ENCODE results near the gene TNFRSF17. TPM values are rescaled to one million over a fixed set of nuclear protein-coding genes. Genes with fewer than 3 reads are reported as not detected.
"Not testable (repeated sequence)": the region's sequence is repeated elsewhere in the genome, so short reads cannot be mapped to it uniquely, and the experiment has no call there.

Gene TNFRSF17
- total RNA-seq, 2 donors from 2014 or later = not detected

DNA sequence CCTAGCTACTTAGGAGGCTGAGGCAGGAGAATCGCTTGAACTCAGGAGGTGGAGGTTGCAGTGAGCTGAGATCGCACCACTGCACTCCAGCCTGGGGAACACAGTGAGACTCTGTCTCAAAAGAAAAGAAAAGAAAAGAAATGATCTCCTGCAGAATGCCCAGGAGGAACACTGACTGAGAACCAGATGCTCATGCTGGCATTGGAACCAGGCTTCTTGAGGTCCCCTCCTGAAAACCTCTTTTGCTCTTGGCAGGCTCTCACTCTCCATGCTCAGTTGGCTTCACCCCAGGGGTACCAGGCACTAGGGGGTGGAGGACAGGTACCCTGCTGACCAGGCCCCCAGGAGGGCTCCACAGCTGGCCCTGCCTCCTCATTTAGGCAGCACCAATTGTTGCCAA, 8.5 kb upstream of the TNFRSF17 start:
- no peak overlapping the region for H3K27ac Mint-ChIP-seq

DNA sequence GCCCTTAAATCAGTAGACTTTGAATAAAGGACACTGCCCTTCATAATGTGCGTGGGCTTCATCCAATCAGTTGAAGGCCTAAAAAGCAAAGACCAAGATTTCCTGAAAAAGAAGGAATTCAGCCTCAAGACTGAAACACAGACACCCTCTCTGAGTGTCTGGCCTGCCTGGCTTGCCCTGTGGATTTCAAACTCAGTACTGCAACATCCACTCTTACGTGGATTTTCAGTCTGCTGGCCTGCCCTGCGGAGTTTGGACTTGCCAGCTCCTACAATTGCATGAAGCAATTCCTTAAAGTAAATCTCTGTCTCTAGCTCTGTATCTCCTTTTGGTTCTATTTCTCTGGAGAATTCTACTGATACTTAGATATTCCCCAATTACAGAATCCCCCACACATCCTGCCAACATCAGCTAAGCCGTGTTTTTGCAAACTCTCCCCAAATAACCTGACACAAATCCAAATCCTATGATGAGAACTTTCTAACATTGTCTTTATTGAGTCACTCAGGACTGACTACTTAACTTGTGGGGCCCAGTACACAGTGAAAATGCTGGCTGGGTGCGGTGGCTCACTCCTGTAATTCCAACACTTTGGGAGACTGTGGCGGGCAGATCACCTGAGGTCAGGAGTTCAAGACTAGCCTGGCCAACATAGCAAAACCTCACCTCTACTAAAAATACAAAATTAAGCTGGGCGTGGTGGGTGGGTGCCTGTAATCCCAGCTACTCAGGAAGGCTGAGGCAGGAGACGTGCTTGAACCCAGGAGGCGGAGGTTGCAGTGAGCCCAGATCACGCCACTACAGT, 7.2 kb upstream of the TNFRSF17 start:
- H3K36me3 Mint-ChIP-seq (ENCODE audit: insufficient read depth in 2 of 2) = no peaks in the 10 kb centered on the region
- ATAC-seq (replicated peaks in 1 of 2) = no peak
- H3K4me1 Mint-ChIP-seq (ENCODE audit: low read depth) = no peaks in the 10 kb centered on the region
- no peak overlapping the region for H3K27ac Mint-ChIP-seq
- H3K4me3 Mint-ChIP-seq = no peak overlapping the region
- no peaks in the 10 kb centered on the region for H3K9me3 Mint-ChIP-seq
- no peak for DNase-seq
- no peaks in the 10 kb centered on the region for H3K27me3 Mint-ChIP-seq (ENCODE audit: low read depth)

More for the DNA sequence above, 8.5 kb upstream of the TNFRSF17 start:
- Mint-ChIP-seq H3K4me1 (ENCODE audit: low read depth) (no peaks in the 10 kb centered on the region), H3K36me3 (ENCODE audit: insufficient read depth in 2 of 2) (no peaks in the 10 kb centered on the region), H3K9me3 (no peaks in the 10 kb centered on the region), H3K4me3 (no peak overlapping the region), H3K27me3 (ENCODE audit: low read depth) (no peaks in the 10 kb centered on the region)
- ATAC-seq (replicated peaks in 1 of 2) (no peak), DNase-seq (no peak)

DNA sequence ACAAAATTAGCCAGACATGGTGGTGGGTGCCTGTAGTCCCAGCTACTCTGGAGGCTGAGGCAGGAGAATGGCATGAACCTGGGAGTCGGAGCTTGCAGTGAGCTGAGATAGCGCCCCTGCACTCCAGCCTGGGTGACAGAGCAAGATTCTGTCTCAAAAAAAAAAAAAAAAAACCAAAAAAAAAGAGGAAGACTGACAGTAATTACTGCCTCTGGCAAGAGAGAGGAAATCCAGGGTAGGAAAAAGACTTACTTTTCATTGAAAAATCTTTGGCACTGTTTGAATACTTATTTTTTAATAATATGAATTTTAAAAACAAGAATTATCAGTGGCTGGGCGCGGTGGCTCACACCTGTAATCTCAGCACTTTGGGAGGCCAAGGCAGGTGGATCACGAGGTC, 2.6 kb upstream of the TNFRSF17 start:
- H3K9me3 Mint-ChIP-seq; H3K4me3 Mint-ChIP-seq; H3K27me3 Mint-ChIP-seq (ENCODE audit: low read depth); H3K27ac Mint-ChIP-seq; ATAC-seq (replicated peaks in 1 of 2); H3K4me1 Mint-ChIP-seq (ENCODE audit: low read depth); DNase-seq; H3K36me3 Mint-ChIP-seq (ENCODE audit: insufficient read depth in 2 of 2): not testable (repeated sequence)

DNA sequence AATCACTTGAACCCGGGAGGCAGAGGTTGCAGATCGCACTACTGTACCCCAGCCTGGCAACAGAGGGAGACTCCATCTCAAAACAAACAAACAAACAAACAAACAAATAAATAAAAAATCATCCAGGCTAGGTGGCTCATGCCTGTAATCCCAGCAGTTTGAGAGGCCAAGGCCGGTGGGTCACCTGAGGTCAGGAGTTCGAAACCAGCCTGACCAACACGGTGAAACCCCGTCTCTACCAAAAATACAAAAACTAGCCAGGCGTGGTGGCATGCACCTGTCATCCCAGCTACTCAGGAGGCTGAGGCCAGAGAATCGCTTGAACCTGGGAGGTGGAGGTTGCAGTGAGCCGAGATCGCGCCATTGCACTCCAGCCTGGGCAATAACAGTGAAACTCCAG, 2.0 kb upstream of the TNFRSF17 start:
- H3K36me3 Mint-ChIP-seq (ENCODE audit: insufficient read depth in 2 of 2); H3K27ac Mint-ChIP-seq; H3K4me3 Mint-ChIP-seq; H3K4me1 Mint-ChIP-seq (ENCODE audit: low read depth); DNase-seq; ATAC-seq (replicated peaks in 1 of 2); H3K9me3 Mint-ChIP-seq; H3K27me3 Mint-ChIP-seq (ENCODE audit: low read depth): not testable (repeated sequence)

DNA sequence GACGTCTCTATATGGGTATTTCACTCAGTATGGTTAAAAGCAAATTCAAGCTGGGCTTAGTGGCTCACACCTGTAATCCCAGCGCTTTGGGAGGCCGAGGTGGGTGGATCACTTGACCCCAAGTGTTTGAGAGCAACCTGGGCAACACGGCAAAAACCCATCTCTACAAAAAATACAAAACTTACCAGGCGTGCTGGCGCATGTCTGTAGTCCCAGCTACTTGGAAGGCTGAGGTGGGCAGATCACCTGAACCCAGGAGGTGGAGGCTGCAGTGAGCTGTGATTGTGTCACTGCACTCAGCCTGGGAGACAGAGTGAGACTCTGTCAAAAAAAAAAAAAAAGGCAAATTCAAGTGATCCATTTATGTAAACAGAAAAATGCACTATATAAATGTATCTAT, 1.3 kb upstream of the TNFRSF17 start:
- no peak for ATAC-seq (replicated peaks in 1 of 2)
- H3K27ac Mint-ChIP-seq = no peak overlapping the region
- H3K27me3 Mint-ChIP-seq (ENCODE audit: low read depth) = no peaks in the 10 kb centered on the region

DNA sequence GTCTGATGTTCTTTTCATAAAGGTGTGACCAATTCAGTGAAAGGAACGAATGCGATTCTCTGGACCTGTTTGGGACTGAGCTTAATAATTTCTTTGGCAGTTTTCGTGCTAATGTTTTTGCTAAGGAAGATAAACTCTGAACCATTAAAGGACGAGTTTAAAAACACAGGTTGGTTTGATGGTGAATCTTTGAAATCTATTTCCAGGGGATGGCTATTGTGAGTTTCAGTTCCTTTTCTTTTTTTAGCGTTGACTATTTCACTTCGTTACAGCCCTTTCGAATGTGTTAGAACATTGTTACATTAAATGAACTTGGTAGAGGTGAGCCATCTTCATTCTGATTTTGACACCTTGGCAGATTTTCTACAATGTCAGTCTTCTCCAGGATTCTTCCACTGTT, 1.2 kb downstream of the TNFRSF17 start:
- Mint-ChIP-seq H3K27ac (no peak overlapping the region), H3K9me3 (no peaks in the 10 kb centered on the region), H3K4me3 (no peak overlapping the region), H3K36me3 (ENCODE audit: insufficient read depth in 2 of 2) (no peaks in the 10 kb centered on the region), H3K4me1 (ENCODE audit: low read depth) (no peaks in the 10 kb centered on the region), H3K27me3 (ENCODE audit: low read depth) (no peaks in the 10 kb centered on the region)
- ATAC-seq (replicated peaks in 1 of 2) (no peak), DNase-seq (no peak)

More for the DNA sequence above, 1.3 kb upstream of the TNFRSF17 start:
- H3K4me3 Mint-ChIP-seq = no peak overlapping the region
- H3K9me3 Mint-ChIP-seq = no peaks in the 10 kb centered on the region
- DNase-seq = no peak
- no peaks in the 10 kb centered on the region for H3K4me1 Mint-ChIP-seq (ENCODE audit: low read depth)
- H3K36me3 Mint-ChIP-seq (ENCODE audit: insufficient read depth in 2 of 2) = no peaks in the 10 kb centered on the region

DNA sequence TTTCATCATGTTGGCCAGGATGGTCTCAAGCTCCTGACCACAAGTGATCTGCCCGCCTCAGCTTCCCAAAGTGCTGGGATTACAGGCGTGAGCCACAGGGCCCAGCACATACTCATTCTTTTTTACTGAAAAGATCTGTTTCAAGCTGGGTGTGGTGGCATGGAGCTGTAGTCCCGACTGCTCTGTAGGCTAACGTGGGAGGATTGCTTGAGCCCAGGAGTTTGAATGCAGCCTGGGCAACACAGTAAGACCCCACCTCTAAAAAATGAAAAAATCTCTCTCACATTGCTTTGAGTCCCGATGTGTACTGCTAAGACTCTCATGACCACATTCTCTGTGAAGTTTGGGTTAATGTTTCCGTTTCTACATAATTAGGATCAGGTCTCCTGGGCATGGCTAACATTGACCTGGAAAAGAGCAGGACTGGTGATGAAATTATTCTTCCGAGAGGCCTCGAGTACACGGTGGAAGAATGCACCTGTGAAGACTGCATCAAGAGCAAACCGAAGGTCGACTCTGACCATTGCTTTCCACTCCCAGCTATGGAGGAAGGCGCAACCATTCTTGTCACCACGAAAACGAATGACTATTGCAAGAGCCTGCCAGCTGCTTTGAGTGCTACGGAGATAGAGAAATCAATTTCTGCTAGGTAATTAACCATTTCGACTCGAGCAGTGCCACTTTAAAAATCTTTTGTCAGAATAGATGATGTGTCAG, 2.3 kb downstream of the TNFRSF17 start:
- Mint-ChIP-seq H3K9me3 (no peaks in the 10 kb centered on the region), H3K4me1 (ENCODE audit: low read depth) (no peaks in the 10 kb centered on the region), H3K27me3 (ENCODE audit: low read depth) (no peaks in the 10 kb centered on the region), H3K27ac (no peak overlapping the region), H3K36me3 (ENCODE audit: insufficient read depth in 2 of 2) (no peaks in the 10 kb centered on the region), H3K4me3 (no peak overlapping the region)
- DNase-seq = no peak
- no peak for ATAC-seq (replicated peaks in 1 of 2)

DNA sequence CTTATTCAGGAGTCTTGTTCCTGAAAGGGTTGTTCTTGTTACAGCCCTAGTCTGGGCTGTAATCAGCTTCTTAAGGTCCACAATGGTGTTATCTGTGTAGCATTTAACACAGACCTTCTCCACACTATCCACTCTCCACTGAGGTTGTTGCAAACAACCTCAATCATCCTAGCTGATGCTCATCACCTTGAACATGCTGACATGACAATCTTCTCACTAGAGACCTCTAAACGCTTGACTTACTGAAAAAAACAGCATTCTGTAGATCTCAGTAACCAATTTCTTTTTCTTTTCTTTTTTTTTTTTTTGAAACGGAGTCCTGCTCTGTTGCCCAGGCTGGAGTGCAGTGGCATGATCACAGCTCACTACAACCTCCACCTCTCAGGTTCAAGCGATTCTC, 3.6 kb downstream of the TNFRSF17 start:
- Mint-ChIP-seq H3K4me3 (no peak overlapping the region), H3K9me3 (no peaks in the 10 kb centered on the region), H3K27me3 (ENCODE audit: low read depth) (no peaks in the 10 kb centered on the region), H3K36me3 (ENCODE audit: insufficient read depth in 2 of 2) (no peaks in the 10 kb centered on the region), H3K4me1 (ENCODE audit: low read depth) (no peaks in the 10 kb centered on the region), H3K27ac (no peak overlapping the region)
- no peak for DNase-seq
- ATAC-seq (replicated peaks in 1 of 2) = no peak

DNA sequence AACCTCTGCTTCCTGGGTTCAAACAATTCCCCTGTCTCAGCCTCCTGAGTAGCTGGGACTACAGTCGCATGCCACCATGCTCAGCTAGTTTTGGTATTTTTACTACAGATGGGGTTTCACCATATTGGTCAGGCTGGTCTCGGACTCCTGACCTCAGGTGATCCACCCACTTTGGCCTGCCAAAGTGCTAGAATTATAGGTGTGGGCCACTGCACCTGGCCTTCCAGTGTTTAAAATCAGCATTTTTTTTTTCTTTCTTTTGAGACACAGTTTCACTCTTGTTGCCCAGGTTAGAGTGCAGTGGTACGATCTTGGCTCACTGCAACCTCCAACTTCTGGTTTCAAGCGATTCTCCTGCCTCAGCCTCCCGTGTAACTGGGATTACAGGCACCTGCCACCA, 5.3 kb downstream of the TNFRSF17 start:
- ATAC-seq (replicated peaks in 1 of 2); H3K4me3 Mint-ChIP-seq; H3K9me3 Mint-ChIP-seq; DNase-seq; H3K27ac Mint-ChIP-seq; H3K27me3 Mint-ChIP-seq (ENCODE audit: low read depth); H3K4me1 Mint-ChIP-seq (ENCODE audit: low read depth); H3K36me3 Mint-ChIP-seq (ENCODE audit: insufficient read depth in 2 of 2): not testable (repeated sequence)

DNA sequence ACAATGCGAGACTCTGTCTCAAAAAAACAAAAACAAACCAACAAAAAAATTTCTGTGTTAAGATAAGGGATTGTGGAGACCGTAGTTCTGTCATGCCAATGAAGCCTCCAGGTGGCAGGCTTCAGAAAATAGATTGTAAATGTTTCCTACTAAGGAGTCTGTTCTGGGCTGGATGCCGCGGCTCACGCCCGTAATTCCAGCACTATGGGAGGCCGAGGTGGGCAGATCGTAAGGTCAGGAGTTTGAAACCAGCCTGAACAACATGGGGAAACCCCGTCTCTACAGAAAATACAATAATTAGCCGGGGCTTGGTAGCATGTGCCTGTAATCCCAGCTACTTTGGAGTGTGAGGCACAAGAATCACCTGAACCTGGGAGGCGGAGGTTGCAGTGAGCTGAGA, 7.1 kb downstream of the TNFRSF17 start:
- ATAC-seq (replicated peaks in 1 of 2) (no peak), DNase-seq (no peak)
- H3K36me3 Mint-ChIP-seq (ENCODE audit: insufficient read depth in 2 of 2) = peaks cover 5 to 7% of the 10 kb centered on the region in 2 donors
- no peaks in the 10 kb centered on the region for H3K27me3 Mint-ChIP-seq (ENCODE audit: low read depth)
- peaks cover 18% of the 10 kb centered on the region for H3K4me1 Mint-ChIP-seq (ENCODE audit: low read depth)
- H3K9me3 Mint-ChIP-seq = no peaks in the 10 kb centered on the region
- no peak overlapping the region for H3K4me3 Mint-ChIP-seq
- no peak overlapping the region for H3K27ac Mint-ChIP-seq

DNA sequence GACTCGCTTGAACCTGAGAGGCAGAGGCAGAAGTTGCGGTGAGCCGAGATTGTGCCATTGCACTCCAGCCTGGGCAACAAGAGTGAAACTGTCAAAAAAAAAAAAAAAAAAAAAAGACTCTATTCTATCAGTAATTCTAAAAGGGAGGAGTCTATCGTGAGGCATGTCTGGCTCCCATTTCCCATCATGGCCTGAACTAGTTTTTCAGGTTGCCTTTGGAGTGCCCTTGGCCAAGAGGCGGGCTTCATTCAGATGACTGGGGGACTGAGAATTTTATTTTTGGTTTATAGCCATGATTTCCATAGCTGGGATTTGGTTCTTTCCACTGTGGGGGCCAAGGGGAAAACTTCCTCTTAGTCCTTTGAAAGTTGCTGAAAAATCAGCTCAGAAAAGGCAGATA, 8.1 kb downstream of the TNFRSF17 start:
- Mint-ChIP-seq H3K4me1 (ENCODE audit: low read depth) (peaks cover 28% of the 10 kb centered on the region), H3K27me3 (ENCODE audit: low read depth) (no peaks in the 10 kb centered on the region), H3K27ac (no peak overlapping the region), H3K9me3 (no peaks in the 10 kb centered on the region), H3K4me3 (no peak overlapping the region), H3K36me3 (ENCODE audit: insufficient read depth in 2 of 2) (peaks cover 5 to 10% of the 10 kb centered on the region in 2 donors)
- no peak for DNase-seq
- ATAC-seq (replicated peaks in 1 of 2) = no peak

DNA sequence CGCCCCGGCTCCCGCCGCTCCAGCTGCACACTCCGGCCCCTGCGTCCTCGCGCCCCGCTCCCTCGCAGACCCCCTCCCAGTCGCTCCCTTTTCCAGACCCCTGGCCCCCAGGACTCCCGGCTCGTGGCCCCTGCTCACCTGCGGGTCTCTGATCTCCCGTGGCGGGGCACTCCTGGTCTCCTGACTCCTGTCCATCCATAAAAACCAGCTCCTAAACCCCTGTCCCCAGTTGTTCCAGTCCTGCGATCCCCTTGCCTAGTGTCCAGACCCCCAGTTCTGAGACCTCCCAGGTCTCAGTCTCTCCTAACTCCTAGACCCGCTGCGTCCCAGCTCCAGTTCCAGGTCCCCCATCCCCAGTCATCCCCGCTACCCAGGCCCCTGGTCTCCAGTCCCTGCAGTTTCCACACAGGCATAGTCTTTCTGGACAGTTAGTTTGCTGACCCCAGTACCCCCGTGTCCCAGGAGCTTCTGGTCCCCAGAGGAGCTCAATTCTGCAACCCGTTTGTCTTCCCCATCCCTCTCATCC, 11.9 kb downstream of the TNFRSF17 start:
- H3K9me3 Mint-ChIP-seq = no peaks in the 10 kb centered on the region
- peaks cover 48% of the 10 kb centered on the region for H3K4me1 Mint-ChIP-seq (ENCODE audit: low read depth)
- peak overlapping the region; percentile 31 for H3K27ac Mint-ChIP-seq
- ATAC-seq (replicated peaks in 1 of 2) = peak in 1 of 2 donors; percentile 3
- DNase-seq = peak; percentile 10 to 16
- peak overlapping the region; percentile 100 for H3K4me3 Mint-ChIP-seq
- H3K27me3 Mint-ChIP-seq (ENCODE audit: low read depth) = no peaks in the 10 kb centered on the region
- peaks cover 5 to 10% of the 10 kb centered on the region in 2 donors for H3K36me3 Mint-ChIP-seq (ENCODE audit: insufficient read depth in 2 of 2)

DNA sequence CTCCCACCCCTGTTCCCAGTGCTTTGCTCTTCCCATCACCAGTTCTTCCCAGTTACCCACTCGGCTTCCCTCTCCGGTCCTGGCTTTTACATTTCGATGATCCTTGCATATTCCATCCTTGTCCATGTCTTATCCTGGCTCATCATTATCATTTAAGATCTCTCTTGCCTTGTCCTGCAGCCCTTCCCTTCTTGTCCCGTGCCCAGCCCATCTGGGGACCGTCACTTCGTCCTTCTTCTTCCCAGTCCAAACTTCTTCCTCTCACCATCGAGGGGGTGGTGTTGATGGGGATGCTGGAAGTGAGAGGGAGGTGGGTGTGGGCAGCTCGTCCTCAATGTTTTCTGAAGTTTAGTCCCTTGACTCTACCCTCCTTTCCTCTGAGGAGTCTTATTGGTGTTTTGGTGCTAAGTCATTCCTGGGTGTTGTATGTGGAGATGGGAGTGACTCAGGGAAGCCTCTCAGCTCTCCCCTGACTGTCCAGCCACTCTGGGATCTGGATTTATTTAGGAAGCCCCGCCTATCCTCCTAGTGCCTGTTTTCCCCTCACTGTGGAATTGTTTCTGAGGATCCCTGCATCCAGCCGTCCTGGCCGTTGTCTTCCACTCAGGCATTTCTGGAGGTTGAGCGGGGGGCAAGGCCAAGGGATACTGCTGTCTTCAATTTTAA, 12.5 kb downstream of the TNFRSF17 start:
- Mint-ChIP-seq H3K27ac (peak overlapping the region; percentile 31), H3K27me3 (ENCODE audit: low read depth) (no peaks in the 10 kb centered on the region), H3K9me3 (no peaks in the 10 kb centered on the region), H3K36me3 (ENCODE audit: insufficient read depth in 2 of 2) (peaks cover 5 to 10% of the 10 kb centered on the region in 2 donors), H3K4me1 (ENCODE audit: low read depth) (peaks cover 48% of the 10 kb centered on the region), H3K4me3 (peak overlapping the region; percentile 100)
- DNase-seq (no peak), ATAC-seq (replicated peaks in 1 of 2) (no peak)

All from activated T-cell treated with anti-CD3 and anti-CD28 coated beads, Interleukin-2, amount 50 U/mL, for 72 hours (primary cell).